ENCODE results near the gene NUP98. TPM values are rescaled to one million over a fixed set of nuclear protein-coding genes. Genes with fewer than 3 reads are reported as not detected.

Gene NUP98
- total RNA-seq, 1 donor from 2014 or later, result 80.3 TPM

DNA sequence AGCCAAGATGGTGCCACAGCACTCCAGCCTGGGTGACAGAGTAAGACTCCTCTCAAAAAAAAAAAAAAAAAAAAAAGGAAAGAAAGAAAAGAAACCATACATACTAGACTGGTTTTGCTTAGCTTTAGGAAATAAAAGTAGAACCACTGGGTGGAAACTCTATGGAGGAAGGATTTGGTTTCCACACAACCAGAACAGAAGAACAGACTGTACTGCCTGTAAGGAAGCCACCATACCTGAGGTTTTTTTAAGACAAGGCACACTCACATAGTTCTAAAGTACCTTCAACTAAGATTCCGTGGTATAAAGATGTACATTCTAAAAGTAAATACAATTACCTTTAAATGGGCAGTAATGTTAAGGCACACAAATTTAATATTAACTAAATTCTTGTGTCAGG, 58.6 kb downstream of the NUP98 start:
- Mint-ChIP-seq H3K36me3 (ENCODE audit: insufficient read depth) (peaks cover 18% of the 10 kb centered on the region), H3K9me3 (ENCODE audit: low read depth) (no peaks in the 10 kb centered on the region), H3K27me3 (no peaks in the 10 kb centered on the region), H3K27ac (no peak overlapping the region), H3K4me3 (ENCODE audit: low read depth) (no peak overlapping the region), H3K4me1 (ENCODE audit: low read depth) (no peaks in the 10 kb centered on the region)
- TF ChIP-seq, protein P1, sequence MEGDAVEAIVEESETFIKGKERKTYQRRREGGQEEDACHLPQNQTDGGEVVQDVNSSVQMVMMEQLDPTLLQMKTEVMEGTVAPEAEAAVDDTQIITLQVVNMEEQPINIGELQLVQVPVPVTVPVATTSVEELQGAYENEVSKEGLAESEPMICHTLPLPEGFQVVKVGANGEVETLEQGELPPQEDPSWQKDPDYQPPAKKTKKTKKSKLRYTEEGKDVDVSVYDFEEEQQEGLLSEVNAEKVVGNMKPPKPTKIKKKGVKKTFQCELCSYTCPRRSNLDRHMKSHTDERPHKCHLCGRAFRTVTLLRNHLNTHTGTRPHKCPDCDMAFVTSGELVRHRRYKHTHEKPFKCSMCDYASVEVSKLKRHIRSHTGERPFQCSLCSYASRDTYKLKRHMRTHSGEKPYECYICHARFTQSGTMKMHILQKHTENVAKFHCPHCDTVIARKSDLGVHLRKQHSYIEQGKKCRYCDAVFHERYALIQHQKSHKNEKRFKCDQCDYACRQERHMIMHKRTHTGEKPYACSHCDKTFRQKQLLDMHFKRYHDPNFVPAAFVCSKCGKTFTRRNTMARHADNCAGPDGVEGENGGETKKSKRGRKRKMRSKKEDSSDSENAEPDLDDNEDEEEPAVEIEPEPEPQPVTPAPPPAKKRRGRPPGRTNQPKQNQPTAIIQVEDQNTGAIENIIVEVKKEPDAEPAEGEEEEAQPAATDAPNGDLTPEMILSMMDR (IDR thresholded peaks at IDR 0.05; ENCODE audit: unreplicated experiment), result no peak
- DNase-seq (ENCODE audit: low spot score, unreplicated experiment), result no peak

DNA sequence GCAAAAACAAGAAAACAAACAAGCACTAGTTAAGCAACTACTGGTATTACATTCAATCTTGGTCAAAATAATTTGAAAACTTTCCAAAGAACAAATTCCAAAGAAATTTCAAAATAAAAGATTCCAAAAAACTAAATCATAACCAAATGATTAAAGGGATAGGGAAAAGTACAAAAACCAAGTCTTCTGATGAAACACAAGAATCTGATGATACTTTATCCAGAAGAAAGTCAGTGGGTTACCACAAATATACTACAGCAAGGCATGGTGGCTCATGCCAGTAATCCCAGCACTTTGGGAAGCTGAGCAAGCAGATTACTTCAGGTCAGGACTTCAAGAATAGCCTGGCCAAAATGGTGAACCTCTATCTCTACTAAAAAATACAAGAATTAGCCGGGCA, 59.1 kb downstream of the NUP98 start:
- Mint-ChIP-seq H3K27ac (no peak overlapping the region), H3K9me3 (ENCODE audit: low read depth) (no peaks in the 10 kb centered on the region), H3K36me3 (ENCODE audit: insufficient read depth) (peaks cover 22% of the 10 kb centered on the region), H3K4me1 (ENCODE audit: low read depth) (no peaks in the 10 kb centered on the region), H3K27me3 (no peaks in the 10 kb centered on the region), H3K4me3 (ENCODE audit: low read depth) (no peak overlapping the region)
- DNase-seq (ENCODE audit: low spot score, unreplicated experiment), result no peak
- TF ChIP-seq, protein P1 (IDR thresholded peaks at IDR 0.05; ENCODE audit: unreplicated experiment), result no peak

DNA sequence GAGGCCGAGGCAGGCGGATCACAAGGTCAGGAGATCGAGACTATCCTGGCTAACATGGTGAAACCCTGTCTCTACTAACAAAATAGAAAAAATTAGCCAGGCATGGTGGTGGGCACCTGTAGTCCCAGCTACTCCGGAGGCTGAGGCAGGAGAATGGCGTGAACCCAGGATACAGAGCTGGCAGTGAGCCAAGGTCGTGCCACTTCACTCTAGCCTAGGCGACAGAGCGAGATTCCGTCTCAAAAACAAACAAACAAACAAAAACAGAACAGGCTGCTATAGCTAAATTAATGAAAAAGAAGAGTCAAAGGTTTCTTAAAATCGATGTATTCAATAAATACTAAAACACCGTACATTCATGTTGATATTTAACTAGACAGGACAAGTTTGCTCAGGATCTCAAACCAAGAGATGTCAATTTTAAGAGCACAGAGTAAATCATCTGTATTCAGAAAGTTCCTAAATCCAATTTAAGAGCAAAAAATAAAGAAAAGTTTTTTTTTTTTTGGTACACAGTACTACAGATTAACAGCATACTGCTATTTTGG, 59.9 kb downstream of the NUP98 start:
- no peak for DNase-seq (ENCODE audit: low spot score, unreplicated experiment)
- Mint-ChIP-seq H3K4me1 (ENCODE audit: low read depth) (no peaks in the 10 kb centered on the region), H3K27me3 (no peaks in the 10 kb centered on the region), H3K27ac (no peak overlapping the region), H3K36me3 (ENCODE audit: insufficient read depth) (peaks cover 19% of the 10 kb centered on the region), H3K4me3 (ENCODE audit: low read depth) (no peak overlapping the region), H3K9me3 (ENCODE audit: low read depth) (no peaks in the 10 kb centered on the region)
- TF ChIP-seq, protein P1 (IDR thresholded peaks at IDR 0.05; ENCODE audit: unreplicated experiment), result no peak

DNA sequence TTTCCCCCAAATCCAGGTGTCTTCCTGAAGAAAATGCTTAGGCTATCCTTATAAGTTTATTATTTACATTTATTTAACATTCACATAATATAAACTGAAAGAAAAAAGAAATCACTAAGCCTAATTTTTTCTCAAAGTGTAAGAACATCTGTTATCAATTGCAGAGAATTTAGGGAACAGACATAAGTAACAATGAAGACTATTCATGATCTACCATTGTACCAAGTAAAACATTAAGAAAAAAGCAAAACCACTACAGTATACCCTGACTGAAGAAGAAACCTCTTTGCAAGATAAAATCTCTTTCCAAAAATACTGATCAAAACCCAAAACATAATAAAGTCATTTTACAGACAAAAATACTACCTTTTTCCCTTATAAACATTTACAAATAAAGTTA, 60.5 kb downstream of the NUP98 start:
- Mint-ChIP-seq H3K27ac (no peak overlapping the region), H3K4me3 (ENCODE audit: low read depth) (no peak overlapping the region), H3K4me1 (ENCODE audit: low read depth) (no peaks in the 10 kb centered on the region), H3K36me3 (ENCODE audit: insufficient read depth) (peaks cover 17% of the 10 kb centered on the region), H3K9me3 (ENCODE audit: low read depth) (no peaks in the 10 kb centered on the region), H3K27me3 (no peaks in the 10 kb centered on the region)
- no peak for DNase-seq (ENCODE audit: low spot score, unreplicated experiment)
- TF ChIP-seq, protein P1 (IDR thresholded peaks at IDR 0.05; ENCODE audit: unreplicated experiment), result no peak

DNA sequence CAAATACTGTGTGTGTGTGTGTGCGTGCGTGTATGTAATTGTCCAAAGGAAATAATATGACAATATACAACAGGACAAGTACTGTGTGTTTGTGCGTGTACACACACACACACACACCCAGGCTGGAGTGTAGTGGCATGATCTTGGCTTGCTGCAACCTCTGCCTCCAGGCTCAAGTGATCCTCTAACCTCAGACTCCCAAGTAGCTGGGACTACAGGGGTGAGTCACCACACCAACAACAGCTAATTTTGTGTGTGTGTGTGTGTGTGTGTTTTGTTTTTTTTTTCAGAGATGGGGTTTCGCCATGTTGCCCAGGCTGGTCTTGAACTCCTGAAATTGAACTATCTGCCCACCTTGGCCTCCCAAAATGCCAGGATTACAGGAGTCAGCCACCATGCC, 61.5 kb downstream of the NUP98 start:
- no peak for DNase-seq (ENCODE audit: low spot score, unreplicated experiment)
- TF ChIP-seq, protein P1 (IDR thresholded peaks at IDR 0.05; ENCODE audit: unreplicated experiment), result no peak
- Mint-ChIP-seq H3K9me3 (ENCODE audit: low read depth) (no peaks in the 10 kb centered on the region), H3K4me3 (ENCODE audit: low read depth) (no peak overlapping the region), H3K27ac (no peak overlapping the region), H3K4me1 (ENCODE audit: low read depth) (no peaks in the 10 kb centered on the region), H3K36me3 (ENCODE audit: insufficient read depth) (peaks cover 19% of the 10 kb centered on the region), H3K27me3 (no peaks in the 10 kb centered on the region)
